C4-2B (cell line): Measurements from ENCODE around the gene IGSF9.

Experiments
- CTCF ChIP-seq: fragments of 450-650 bp; conservative IDR thresholded peaks from 2 replicates; pipeline ENCODE4 v1.5.1; 2017; ENCODE audit warnings: mild to moderate bottlenecking
- ZFX ChIP-seq: fragments of 450-650 bp; IDR thresholded peaks from 2 replicates; pipeline ENCODE4 v1.6.1; 2017

DNA sequence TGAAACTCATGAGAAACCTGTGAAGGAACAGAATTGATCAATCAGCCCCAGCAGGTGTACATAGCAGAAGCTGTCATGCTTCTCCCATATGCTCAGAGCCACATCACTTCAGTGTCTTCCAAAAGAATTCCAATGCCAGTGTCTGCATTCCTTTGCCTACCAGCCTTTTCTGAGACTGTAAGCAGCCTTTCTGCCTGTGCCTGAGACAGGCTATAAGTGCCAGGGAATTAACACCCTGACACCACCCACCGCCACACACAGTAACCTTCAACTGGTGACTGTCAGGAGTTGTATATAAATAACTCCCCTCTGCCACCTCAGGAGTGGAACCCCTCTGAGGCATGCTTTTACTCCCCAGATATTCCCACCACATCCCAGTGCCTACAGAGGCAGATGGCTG lies 46.7 kb upstream of the IGSF9 start:
- TF ChIP-seq CTCF, result no peak
- TF ChIP-seq ZFX, result no peak
